ENCODE data around the gene EPHB2.

GRCh38 chr1:22685591-22686059, 25.0 kb upstream of the EPHB2 start:
- TF ChIP-seq EZH2 (IDR thresholded peaks at IDR 0.05; ENCODE audit: insufficient read depth, poor library complexity, severe bottlenecking), result no peak
- no peak for TF ChIP-seq EZH2phosphoT487 (IDR thresholded peaks at IDR 0.05; ENCODE audit: insufficient read depth, low read depth)

Data from GM23248 (cell line).